Ovary (tissue), 3 donors: Measurements from ENCODE around the gene UAP1L1.

Experiments used
- CTCF ChIP-seq, 3 donors: fragments of 450-650 bp in 2 of 3; fragments of 200-600 bp in 1 of 3; IDR thresholded peaks; one replicate each; pipeline versions ENCODE4 v1.5.1 to v1.8.0; 2016 to 2022; ENCODE audit warnings: antibody characterized with exemption in 3 of 3, mild to moderate bottlenecking in 1 of 3
- POLR2A ChIP-seq: fragments of 450-650 bp; IDR thresholded peaks from one replicate; pipeline ENCODE4 v1.6.1; 2017; ENCODE audit warnings: antibody characterized with exemption, mild to moderate bottlenecking, moderate library complexity
- donor health status: DM: no; HTN: no; CAD: no.

- TF ChIP-seq CTCF (IDR thresholded peaks at IDR 0.05) (no peak), POLR2A (no peak)
Measured at GRCh38 chr9:137062384-137062783, 14.9 kb upstream of the UAP1L1 start.
